HEK293T (cell line): Measurements from ENCODE around the gene SLC17A2.
"Not testable (repeated sequence)": the region's sequence is repeated elsewhere in the genome, so short reads cannot be mapped to it uniquely, and the experiment has no call there.

Source experiments
- FOXM1 ChIP-seq: fragments of 450-650 bp; IDR thresholded peaks from 2 replicates; pipeline ENCODE4 v1.6.1; 2017; ENCODE audit warnings: mild to moderate bottlenecking, borderline replicate concordance
- NFRKB ChIP-seq: fragments of 450-650 bp; IDR thresholded peaks from 2 replicates; pipeline ENCODE4 v1.6.1; 2016; ENCODE audit warnings: mild to moderate bottlenecking, moderate library complexity
- SUZ12 ChIP-seq: fragments of 450-650 bp; IDR thresholded peaks from 2 replicates; pipeline ENCODE4 v1.6.1; 2016; ENCODE audit warnings: mild to moderate bottlenecking
- TARDBP ChIP-seq: fragments of 450-650 bp; IDR thresholded peaks from 2 replicates; pipeline ENCODE4 v1.6.1; 2016

DNA sequence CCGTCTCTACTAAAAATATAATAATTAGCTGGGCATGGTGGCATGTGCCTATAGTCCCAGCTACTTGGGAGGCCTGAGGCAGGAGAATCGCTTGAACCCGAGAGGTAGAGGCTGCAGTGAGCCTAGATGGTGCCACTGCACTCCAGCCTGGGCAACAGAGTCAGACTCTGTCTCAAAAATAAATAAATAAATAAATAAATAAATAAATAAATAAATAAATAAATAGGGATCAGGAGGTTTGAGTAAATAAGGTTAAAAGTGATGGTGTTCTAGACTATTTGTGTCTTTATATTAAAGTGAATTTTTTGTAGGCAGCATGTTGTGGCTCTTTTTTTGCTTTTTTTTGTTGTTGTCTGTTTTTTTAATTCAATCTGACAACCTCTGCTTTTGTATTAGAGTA is 17.0 kb upstream of the SLC17A2 start:
- not testable (repeated sequence) for TF ChIP-seq TARDBP, SUZ12, NFRKB, FOXM1
